ENCODE results near the gene BTK. TPM values are rescaled to one million over a fixed set of nuclear protein-coding genes. Genes with fewer than 3 reads are reported as not detected.
A peak's percentile ranks its signal among the peaks of the same experiment; 100 is the strongest.
"Not testable (repeated sequence)": the region's sequence is repeated elsewhere in the genome, so short reads cannot be mapped to it uniquely, and the experiment has no call there.

The BTK gene
- total RNA-seq, 4 donors from 2014 or later = 1.5 to 3.6 (median 3.4) TPM

GRCh38 chrX:101348452-101349192 lies 37.4 kb downstream of the BTK start, which contains the start of gene TIMM8A:
TSS of gene TIMM8A (minus strand) at chrX:101348742. CDS start at chrX:101348664, 78 bp downstream.
- 1 to 29% methylated on average over 24 to 39 of the region's 55 CpGs for WGBS, 2 donors
- intact Hi-C loops (cut with DNase I; ENCODE audit: low total_unique reads) = no loop called here
- DNase-seq (ENCODE audit: low spot score in 2 of 2) = peak; percentile 70 to 95
- peak within 1 kb of the TSS; percentile 38 for H3K4me3 ChIP-seq (ENCODE audit: low read depth, poor library complexity, severe bottlenecking)
- TF ChIP-seq CTCF (IDR thresholded peaks at IDR 0.05) (no peak), POLR2A (IDR thresholded peaks at IDR 0.05) (no peak)

GRCh38 chrX:101347859-101348451 lies 38.0 kb downstream of the BTK start:
- 0 to 28% methylated on average over 12 to 14 of the region's 14 CpGs for WGBS, 2 donors
- intact Hi-C loops (cut with DNase I; ENCODE audit: low total_unique reads) = no loop called here
- H3K4me3 ChIP-seq (ENCODE audit: low read depth, poor library complexity, severe bottlenecking) = peak overlapping the region; percentile 38
- no peak for TF ChIP-seq POLR2A (IDR thresholded peaks at IDR 0.05)
- no peak for TF ChIP-seq CTCF (IDR thresholded peaks at IDR 0.05)
- no peak for DNase-seq (ENCODE audit: low spot score in 2 of 2)

- 86 to 89% methylated on average over 4 of the region's 4 CpGs for WGBS, 2 donors
- no peak for DNase-seq (ENCODE audit: low spot score in 2 of 2)
- intact Hi-C loops (cut with DNase I; ENCODE audit: low total_unique reads) = no loop called here
- TF ChIP-seq CTCF (IDR thresholded peaks at IDR 0.05) = no peak
- TF ChIP-seq POLR2A (IDR thresholded peaks at IDR 0.05) = no peak
- no peak overlapping the region for H3K4me3 ChIP-seq (ENCODE audit: low read depth, poor library complexity, severe bottlenecking)
Measured at GRCh38 chrX:101337776-101338271, 48.2 kb downstream of the BTK start.

- H3K4me3 ChIP-seq (ENCODE audit: low read depth, poor library complexity, severe bottlenecking); DNase-seq (ENCODE audit: low spot score in 2 of 2); intact Hi-C loops (cut with DNase I; ENCODE audit: low total_unique reads): not testable (repeated sequence)
- 71 to 84% methylated on average over 7 of the region's 7 CpGs for WGBS, 2 donors
Measured at GRCh38 chrX:101334310-101334709, 51.7 kb downstream of the BTK start.

GRCh38 chrX:101326600-101326999 lies 59.4 kb downstream of the BTK start:
- 72 to 93% methylated on average over 2 to 3 of the region's 3 CpGs for WGBS, 2 donors
- intact Hi-C loops (cut with DNase I; ENCODE audit: low total_unique reads); H3K4me3 ChIP-seq (ENCODE audit: low read depth, poor library complexity, severe bottlenecking); DNase-seq (ENCODE audit: low spot score in 2 of 2): not testable (repeated sequence)

GRCh38 chrX:101303790-101304189 lies 82.2 kb downstream of the BTK start:
- no peak overlapping the region for H3K4me3 ChIP-seq (ENCODE audit: low read depth, poor library complexity, severe bottlenecking)
- 86 to 94% methylated on average over 1 of the region's 1 CpG for WGBS, 2 donors
- TF ChIP-seq CTCF (IDR thresholded peaks at IDR 0.05) (no peak), POLR2A (IDR thresholded peaks at IDR 0.05) (no peak)
- no peak for DNase-seq (ENCODE audit: low spot score in 2 of 2)
- intact Hi-C loops (cut with DNase I; ENCODE audit: low total_unique reads) = no loop called here

Other genes starting within 250 kb of the BTK start
- gene DRP2, start 166.4 kb downstream of the BTK start, total RNA-seq = under 1 TPM; 0.08 to 0.39 (median 0.18) TPM
- 1 to 10 TPM in 1 of 4 donors, under 1 TPM in 3; 0.45 to 1.5 (median 0.67) TPM for gene TAF7L, start 94.9 kb downstream of the BTK start, total RNA-seq
- 1 to 10 TPM; 6.9 to 8.9 (median 8.6) TPM for gene TIMM8A, start 37.4 kb downstream of the BTK start, total RNA-seq
- gene RPL36A, start 4.8 kb upstream of the BTK start, total RNA-seq = 1,000 to 10,000 TPM; 1,158 to 5,300 (median 1,747) TPM
- 10 to 100 TPM; 16.4 to 21.1 (median 18.0) TPM for gene GLA, start 21.7 kb upstream of the BTK start, total RNA-seq
- 10 to 100 TPM; 43.5 to 54.7 (median 53.7) TPM for gene HNRNPH2, start 22.0 kb upstream of the BTK start, total RNA-seq
- 1 to 10 TPM; 1.9 to 6.1 (median 5.0) TPM for gene ARMCX4, start 99.3 kb upstream of the BTK start, total RNA-seq
- 10 to 100 TPM; 16.2 to 20.9 (median 18.7) TPM for gene ARMCX1, start 164.4 kb upstream of the BTK start, total RNA-seq
- 10 to 100 TPM; 13.6 to 28.6 (median 17.2) TPM for gene ARMCX6, start 231.8 kb upstream of the BTK start, total RNA-seq
- gene ARMCX3, start 237.0 kb upstream of the BTK start, total RNA-seq = 10 to 100 TPM; 14.7 to 21.5 (median 17.0) TPM

Data from lower leg skin (tissue), 4 donors.